ENCODE results near the gene RPS6KA5.
"Not testable (repeated sequence)": the region's sequence is repeated elsewhere in the genome, so short reads cannot be mapped to it uniquely, and the experiment has no call there.

The RPS6KA5 gene

DNA sequence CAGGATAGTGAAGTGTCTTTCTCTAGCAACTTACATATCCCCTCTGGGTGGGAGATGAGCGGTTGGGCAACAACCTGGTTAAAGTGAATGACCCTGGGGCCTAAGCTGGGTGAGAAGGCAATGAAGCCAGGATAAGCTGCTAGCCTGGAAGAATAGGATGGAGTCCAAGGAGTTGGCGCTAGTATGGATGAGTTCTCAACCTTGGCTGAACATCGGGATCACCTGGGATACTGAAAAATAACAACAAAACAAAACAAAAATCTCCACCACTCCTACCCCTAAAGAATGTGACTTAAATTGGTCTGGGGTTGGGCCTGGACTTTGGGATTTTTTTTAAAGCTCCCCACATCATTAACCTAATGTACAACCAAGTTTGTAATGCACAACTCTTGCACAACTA is 4.8 kb upstream of the RPS6KA5 start:
- no peak for DNase-seq (ENCODE audit: low read depth)

DNA sequence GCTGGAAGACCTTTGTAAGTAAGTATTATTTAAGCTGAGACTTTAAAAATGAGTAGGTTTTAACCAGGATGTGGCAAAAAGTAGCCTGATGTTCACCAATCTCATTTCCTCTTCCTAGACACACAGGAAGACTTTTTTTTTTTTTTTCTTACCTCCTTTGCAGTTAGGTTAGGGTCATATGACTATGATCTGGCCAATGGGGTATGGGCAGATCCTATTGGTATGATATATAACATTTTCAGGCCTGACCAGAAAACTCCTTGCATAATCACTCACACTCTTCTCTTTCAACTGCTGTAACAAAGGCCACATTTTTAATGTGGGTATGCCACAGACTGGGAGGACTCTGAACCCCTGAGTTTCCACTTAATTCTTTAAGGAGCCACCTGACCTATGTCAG is 2.7 kb upstream of the RPS6KA5 start:
- peak; percentile 15 for DNase-seq (ENCODE audit: low read depth)

DNA sequence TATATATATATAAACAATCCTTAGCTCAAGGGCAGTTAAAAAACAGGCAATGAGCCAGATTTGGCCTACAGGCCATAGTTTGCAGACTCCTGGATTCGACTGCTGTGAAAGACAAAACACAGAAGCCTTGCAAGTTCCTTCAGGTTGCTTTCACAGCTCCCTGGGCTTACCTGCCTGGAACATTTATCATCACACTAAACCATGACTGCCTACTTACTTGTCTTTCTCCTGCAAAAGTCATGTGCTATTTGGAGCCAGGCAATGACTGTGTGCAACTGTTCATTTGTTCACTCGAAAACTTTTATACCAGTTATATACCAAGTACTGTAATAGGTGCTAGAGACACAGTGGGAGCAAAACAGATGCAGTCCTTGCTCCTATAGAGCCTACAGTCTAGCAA is 2.2 kb upstream of the RPS6KA5 start:
- no peak for DNase-seq (ENCODE audit: low read depth)

DNA sequence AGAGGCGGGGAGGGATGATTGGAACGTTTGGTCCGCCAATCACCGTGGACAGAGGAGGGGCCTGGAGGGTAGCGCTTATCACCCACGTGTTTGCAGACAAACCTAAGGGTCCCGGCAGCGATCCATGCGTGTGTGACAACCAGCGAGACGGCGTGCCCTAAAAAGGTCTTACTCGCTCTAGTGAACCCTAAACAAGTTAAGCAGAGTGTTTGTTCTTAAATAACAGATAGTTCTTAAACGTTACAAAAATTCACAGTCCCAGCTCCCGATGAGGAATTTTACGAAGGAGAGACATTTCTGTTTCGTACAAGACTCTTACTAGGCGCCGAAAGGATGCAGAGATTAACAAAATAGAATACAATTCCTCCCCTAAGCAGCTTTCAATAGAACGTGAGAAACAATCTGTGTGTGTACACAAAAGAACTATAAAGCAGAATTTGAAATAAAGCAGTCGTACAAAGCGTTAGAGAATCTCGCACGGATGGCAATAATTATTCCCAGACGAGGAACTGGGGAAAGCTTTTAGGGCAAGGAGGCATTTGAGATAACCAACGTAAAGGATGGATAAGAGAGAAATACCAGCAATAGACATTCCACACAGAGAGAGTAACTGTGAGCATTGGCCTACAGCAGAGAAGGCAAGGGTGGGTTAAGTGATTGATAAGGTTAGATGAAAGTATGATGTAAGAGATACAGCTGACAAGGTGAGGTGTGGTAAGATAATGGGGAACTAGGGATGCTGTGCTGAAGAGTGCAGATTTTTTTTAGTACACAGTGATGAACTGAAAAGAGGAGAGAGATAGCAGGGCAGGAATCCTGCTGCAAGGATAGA is 831 bp upstream of the RPS6KA5 start:
- no peak for DNase-seq (ENCODE audit: low read depth)

DNA sequence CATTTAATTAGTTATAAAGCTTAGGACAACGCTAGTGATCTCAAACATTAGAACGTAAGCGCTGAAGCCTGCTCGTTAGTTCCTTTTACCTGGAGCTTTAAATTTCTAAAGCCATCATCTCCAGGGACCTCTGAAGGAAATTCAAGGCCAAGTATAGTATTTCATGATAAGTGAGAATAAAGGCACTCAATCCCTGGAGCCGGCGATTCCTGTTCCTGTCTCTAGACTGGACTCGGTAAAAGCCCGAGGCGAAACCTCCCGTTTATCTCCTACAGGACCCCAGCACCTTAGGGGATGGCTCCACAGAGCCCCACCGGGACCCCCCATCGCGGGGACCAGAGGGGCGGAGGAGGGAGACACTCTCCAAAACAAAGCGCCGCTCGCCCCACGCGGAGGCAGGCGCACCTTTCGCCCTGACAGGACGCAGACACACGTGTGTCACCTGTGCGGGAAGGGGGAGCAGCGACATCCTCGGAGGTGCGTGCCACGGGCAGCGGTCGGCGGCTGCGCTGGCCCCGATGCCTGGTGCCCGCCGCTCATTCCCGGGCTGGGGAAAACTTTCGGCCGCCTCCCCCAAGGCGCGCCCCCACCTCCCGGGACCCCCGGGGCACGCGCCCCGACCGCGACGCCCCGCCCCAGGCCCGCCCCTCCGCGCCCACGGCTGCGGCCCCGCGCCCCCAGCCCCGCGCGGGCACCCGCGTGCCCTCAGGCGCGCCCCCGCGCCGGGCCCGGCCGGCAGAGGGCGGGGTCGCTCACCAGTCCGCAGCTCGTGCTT is 678 bp downstream of the RPS6KA5 start:
- DNase-seq (ENCODE audit: low read depth), result peak; percentile 49

DNA sequence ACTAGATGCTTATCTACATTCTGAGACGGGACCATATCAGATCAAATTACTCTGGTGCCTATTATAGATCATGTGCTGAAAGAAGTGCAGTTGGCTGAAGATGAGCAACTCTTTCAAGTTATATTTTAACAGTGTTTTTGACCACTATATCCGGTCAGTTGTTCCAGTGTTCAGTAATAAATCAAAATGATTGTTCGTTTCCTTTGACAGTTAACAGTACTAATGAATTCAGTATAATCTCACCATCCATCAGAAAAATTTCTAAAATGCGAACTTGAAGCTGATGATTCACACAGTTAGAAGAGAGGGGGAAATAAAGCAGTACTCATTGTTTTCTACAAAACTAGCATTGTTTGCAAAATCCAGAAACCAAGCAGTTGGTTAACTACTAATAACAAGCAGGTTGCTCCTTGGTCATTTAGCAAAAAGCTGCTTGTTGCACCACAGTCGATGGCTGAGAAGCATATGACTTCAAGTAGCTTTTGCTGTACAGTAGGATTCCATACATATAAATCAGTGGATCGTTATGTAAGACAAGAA is 2.3 kb downstream of the RPS6KA5 start:
- no peak for DNase-seq (ENCODE audit: low read depth)

DNA sequence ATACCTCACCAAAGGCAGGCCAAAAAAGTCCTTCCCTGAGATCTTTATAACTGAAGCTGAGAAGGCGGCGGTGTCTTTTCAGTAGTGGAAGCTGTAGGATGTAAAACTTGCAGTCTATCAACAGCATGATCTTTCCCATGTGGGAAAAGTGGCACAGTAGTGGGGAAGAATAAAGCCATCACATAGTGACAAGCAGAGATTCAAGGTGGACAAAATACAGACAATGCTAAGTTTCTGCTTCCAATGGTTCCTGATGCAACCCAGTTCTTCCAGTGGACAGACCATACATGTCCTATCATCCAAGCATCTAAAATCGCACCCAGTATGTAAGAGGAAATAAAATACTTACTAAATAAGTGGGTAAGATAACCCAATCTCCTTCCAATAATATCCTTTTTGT is 4.1 kb downstream of the RPS6KA5 start:
- DNase-seq (ENCODE audit: low read depth), result no peak

DNA sequence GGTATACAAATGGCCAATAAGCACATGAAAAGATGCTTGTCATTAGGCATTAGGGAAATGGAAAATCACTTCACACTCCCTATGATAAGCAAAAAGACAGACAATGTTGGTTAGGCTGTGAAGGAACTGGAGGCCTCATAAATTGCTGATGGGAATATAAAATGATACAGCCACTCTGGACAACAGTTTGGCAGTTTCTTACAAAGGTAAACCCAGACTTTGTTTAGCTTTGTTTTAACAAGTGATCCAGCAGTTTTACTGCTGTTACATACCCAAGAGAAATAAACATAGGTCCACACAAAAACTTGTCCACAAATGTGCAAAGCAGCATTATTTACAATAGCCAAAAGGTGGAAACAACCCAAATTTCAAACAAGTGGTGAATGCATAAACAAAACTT is 5.4 kb downstream of the RPS6KA5 start:
- no peak for DNase-seq (ENCODE audit: low read depth)

DNA sequence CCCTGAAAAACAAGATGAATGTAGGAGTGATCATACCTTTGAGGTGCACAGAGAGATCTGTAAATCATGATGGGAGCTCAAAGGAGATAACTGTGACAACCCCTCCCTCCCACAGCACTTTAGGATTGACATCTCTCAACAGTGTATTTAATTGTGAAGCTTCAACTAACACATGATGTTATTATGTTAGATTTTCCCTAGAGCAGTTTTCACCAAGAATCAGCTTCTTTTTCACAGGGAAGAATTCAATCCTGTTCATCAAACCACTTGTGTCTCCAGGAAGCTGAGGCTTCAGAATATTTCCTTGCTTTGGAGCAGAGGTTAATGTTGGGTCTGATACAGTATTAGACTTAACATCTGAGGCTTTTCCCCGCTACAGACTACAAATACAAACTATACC is 11.8 kb downstream of the RPS6KA5 start:
- DNase-seq (ENCODE audit: low read depth), result no peak

DNA sequence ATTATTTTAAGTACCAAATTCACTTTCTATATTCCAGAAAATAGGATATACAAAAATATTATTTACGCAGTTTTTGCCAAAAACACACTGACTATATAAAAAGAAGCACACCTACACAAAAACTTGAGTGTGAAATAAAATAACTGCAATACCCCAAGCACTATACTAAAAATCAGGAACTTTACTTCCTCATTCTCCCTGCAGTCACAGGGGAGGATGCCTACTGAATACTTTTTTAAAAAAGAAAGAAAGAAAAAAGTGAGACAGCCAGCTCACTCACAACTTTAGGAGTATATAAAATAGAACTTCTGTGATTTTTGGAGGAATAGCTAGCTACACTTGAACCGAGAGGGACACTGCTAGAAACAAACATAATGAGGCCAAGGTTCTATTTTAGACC is 12.2 kb downstream of the RPS6KA5 start:
- DNase-seq (ENCODE audit: low read depth), result no peak

DNA sequence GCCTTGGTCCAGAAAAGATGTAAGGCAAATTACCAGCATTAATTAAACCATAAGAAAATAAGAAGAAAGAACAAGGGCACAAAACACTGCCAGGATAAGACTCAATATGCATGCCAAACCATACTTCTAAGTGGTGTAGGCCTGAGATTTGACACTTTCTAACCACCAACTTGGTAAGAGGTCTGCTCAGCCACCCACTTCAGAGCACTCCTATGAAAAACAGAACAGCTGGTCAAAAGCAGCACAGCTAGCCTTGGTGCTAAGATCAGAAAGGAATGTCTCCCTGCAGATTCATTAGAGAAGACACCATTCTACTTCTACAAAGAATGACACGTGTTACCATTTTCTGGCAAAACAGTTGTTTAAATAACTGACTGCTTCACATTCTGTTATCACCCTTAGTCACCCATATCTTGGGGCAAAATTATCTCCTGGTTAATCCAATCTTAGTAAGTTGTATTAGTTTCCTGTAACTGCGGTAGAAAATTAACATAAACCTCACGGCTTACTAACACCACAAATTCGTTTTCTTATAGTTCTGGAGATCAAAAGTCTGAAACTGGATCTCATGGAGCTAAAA is 13.2 kb downstream of the RPS6KA5 start:
- DNase-seq (ENCODE audit: low read depth), result no peak

DNA sequence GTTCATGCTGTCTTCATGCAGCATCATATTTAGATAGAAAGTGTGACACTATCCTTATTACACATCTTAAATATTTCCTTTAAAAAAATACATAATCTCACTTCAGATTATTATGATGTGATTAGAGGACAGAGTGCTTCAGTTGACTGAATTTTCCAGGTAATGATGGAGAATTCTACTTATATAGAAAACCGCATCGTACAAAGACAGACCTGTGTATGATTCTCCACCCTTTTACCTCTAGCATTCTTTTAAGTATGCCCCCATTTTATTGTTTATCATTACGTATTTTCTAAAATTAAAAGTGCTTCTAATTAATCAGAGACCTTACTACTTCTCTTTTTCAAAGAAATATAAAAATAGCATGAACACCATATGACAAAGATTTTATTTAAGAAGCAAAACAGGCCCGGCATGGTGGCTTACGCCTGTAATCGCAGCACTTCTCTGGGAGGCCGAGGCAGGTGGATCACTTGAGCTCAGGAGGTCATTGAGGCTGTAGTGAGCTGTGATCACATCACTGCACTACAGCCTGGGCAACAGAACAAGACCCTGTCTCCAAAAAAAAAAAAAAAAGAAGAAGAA is 13.9 kb downstream of the RPS6KA5 start:
- no peak for DNase-seq (ENCODE audit: low read depth)

DNA sequence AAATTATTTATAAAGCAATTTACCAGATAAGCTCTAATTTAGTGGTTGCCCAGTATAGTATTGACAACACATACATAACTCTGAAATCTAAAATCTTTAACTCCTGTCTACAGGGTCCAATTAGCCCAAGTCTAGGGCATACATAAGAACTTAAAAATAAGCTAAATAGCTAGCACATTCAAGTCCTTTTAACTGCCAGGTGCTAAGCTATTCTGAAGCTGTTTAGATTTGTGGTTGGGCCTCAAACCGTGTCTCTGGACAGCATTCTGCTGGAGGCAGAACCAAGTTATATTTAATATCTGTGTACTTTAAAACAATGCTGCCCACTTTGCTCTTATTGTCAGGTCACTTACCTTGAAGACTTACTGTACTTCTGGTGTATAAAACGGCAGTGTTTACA is 19.0 kb downstream of the RPS6KA5 start:
- no peak for DNase-seq (ENCODE audit: low read depth)

DNA sequence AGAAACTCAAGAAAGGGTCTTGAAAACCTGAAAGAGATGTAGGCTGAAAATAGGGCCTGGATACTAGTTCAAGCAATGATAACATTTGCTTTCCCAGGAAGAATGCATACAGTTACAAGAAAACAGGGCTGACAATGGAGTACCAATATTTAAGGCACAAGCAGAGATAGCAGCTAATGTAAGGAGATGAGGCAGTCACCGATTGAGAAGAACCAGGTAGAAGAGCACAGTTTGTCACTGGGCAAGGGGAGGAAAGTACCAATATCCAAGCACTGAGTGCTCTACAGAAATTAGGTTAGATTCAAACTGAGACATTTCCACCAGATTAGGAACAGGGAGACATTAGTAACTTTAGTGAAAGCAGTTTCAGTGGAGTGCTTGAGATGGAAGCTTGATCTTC is 19.9 kb downstream of the RPS6KA5 start:
- DNase-seq (ENCODE audit: low read depth), result no peak

DNA sequence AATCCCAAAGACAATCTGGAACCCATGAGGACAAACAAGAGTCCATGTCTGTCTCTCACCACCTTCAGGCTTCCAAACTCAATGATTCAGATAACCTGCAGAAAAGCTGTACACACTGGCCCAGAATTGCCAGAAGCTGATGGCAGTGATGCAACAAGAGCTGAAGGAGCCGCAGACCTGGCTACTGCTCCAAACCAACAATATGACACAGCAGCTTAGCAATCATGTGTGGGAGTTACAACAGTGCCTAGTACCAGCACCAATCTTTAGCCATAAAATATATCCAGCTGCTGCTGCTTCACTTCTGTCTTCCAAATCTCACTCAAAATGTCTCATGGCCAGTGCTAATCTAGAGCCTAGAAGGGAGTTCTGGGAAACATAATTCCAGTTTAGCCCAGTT is 22.0 kb downstream of the RPS6KA5 start:
- DNase-seq (ENCODE audit: low read depth), result no peak

DNA sequence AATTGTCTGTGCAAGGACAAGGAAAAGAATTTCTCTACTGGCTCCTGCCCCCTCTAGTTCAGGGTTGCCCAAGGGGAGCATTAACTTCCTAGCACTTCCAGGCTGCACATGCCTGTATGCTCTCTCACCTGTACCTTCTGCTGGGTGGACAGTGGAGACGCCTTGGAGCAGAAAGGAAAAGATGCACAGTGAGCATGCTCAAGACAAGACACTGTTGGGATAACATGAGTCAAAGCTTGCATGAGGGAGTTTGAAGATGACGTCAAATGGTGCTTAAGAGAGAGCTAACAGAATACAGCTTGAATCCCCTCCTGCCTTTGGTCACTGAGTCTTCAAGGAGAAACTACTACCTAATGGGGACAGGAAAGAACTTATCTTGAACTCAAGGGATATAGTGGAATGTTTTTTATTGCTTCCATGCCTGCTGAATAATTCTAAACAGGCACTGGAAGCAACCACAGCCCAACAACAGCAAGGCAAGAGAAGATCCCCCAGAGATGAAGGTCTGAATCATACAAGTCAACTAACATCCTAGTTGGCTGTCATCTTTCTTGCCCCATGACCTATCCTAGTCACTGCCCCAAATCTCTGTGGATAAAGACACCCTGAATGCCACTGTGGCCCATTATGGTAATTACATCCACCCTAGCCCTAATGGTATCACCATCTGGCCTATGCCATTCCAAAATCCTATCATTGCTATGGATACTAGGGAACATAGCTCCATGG is 23.5 kb downstream of the RPS6KA5 start:
- no peak for DNase-seq (ENCODE audit: low read depth)

DNA sequence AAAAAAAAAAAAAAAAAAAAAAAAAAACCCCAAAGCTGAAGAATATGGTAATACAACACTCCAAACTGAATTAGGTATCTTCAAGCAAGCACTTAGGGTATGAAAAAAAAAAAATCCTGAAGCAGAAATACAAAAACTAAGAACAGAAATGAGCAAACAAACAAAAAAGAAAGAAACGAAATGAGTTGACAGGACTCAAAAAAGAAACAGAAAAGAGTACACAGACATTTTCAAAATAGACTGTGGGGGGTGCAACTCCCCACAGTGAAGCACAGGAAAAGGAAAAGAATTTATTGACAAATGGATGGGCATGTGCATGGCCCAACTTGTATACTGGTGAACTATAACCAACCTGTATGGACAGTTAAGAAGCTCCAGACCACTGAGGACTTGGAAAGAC is 24.6 kb downstream of the RPS6KA5 start:
- no peak for DNase-seq (ENCODE audit: low read depth)

DNA sequence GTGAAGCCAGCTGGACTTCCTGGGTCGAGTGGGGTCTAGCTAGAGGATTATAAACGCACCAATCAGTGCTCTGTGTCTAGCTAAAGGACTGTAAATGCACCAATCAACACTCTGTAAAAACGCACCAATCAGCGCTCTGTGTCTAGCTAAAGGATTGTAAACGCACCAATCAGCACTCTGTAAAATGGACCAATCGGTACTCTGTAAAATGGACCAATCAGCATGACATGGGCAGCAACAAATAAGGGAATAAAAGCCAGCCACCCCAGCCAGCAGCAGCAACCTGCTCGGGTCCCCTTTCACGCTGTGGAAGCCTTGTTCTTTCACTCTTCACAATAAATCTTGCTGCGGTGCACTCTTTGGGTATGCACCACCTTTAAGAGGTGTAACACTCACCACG is 26.1 kb downstream of the RPS6KA5 start:
- not testable (repeated sequence) for DNase-seq (ENCODE audit: low read depth)

DNA sequence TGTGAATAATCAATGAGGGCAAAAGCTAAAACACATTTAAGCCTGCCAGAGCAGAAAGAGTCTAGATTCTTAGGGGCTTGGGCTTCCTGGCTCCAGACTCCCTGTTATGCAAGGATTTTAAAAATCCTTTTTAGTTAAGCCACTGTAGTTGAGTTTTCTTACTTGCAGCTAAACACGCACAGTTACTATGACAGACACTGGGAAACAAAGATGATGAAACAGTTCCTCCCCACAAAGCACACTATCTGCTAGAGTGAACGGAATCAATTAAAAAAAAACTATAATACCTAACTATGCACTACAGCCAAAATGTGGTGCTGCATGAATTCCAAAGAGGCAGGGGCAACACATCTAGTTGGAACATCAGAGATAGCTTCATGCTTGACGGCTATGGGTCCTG is 28.2 kb downstream of the RPS6KA5 start:
- no peak for DNase-seq (ENCODE audit: low read depth)

DNA sequence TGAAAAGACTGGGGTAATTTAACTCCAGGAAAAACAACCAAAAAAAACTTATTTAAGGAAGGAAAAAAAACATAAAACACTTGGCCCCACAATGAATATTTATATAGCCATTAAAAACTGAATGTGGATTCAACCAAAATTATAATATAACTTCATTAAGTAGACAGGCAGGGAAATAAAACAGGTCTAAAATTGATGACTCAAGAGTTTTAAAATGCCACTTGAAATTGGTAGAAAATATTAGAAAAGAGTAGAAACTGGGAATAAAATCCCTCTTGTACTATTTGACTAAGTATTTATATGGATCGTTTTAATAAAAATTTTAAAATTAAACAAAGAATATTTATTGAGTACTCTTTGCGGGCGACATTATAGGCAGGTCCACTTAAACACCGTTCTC is 28.8 kb downstream of the RPS6KA5 start:
- no peak for DNase-seq (ENCODE audit: low read depth)

DNA sequence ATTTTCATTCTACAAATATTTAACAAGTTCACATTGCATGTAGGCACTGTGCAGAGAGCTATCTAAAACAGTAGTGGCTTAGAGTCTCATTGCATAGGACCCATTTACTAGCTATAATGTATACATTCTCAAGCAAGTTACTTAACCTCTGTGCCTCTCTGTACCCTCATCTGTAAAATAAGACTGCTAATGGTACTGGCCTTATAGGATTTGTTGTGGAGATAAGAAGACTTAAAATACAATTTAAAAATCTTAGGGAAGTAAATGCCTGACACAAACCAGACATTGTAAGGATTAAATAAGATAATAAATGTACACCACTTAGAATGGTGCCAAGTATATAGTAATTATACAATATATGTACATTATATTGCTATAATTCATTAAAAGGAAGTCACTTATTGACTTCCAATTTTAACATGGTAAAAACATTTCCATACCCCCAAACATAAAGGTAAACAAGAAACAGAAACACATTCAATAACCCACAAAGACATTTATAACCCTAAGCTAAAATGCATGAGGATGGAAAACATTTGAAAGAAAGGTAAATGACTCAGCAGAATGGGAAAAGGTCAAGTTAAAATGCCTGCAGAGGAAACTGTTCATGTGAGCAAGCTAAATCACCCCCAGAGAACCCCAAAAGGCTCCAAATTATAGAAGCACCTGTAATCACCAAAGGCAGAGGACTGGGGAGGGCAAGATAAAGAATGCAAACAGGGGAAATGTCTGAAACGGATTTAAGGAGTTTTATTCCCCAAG is 30.8 kb downstream of the RPS6KA5 start:
- DNase-seq (ENCODE audit: low read depth), result no peak

Measured in T-helper 22 cell (primary cell).